Raji (cell line): ENCODE measurements around the gene IFT22.

Experiments
- POLR2A ChIP-seq: IDR thresholded peaks from 2 replicates; pipeline ENCODE4 v1.6.1; 2011; ENCODE audit warnings: low read depth, low read length, control low read depth; ENCODE audit not compliant: insufficient read depth

Gene IFT22

GRCh38 chr7:101328159-101328558 is 6.5 kb upstream of the IFT22 start:
- no peak for TF ChIP-seq POLR2A

GRCh38 chr7:101319401-101319800 is 2.2 kb downstream of the IFT22 start:
- TF ChIP-seq POLR2A: no peak

- TF ChIP-seq POLR2A: no peak
Measured at GRCh38 chr7:101315336-101315735, 6.3 kb downstream of the IFT22 start.

GRCh38 chr7:101308245-101309085 is 13.1 kb downstream of the IFT22 start:
- TF ChIP-seq POLR2A: no peak

DNA sequence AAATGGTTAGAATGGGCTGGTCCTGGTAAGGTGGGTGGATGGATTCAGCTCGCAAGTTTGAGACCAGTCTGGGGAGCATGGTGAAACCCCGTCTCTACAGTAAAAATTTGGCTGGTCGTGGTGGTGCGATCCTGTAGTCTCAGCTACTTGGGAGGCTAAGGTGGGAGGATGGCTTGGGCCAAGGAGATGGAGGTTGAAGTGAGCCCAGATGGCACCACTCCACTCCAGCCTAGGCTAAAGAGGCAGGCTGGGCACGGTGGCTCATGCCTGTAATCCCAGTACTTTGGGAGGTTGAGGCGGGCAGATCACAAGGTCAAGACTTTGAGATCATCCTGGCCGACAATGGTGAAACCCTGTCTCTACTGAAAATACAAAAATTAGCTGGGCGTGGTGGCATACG is 15.3 kb downstream of the IFT22 start:
- TF ChIP-seq POLR2A: no peak

DNA sequence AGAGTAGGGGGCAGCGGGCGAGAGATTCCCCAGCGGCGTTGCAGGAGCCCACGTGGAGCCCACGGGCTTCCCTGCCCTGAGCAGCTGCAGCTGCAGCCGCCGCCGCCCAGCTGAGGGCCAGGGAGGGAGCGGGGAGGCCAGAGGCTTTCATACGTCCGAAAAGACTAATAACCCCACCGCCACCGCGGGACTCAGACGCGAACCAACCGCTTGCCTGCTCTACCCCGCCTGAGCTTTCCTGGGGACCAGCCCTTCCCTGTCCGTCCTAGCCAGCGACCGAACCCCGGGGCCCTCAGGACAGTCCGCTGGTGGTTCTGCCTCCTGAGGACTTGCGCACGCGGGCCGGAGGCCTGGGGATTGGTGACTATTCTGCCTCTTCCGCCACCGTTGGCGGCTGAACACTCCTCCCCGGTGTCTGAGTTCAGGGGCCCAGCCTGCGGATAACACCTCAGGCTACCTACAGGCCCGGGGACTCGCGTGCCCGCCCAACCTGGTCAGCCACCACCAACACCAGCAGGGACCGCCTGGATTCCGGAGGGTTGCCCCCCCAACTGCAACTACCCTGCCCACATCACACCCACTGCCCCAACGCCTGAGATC is 18.4 kb downstream of the IFT22 start:
- no peak for TF ChIP-seq POLR2A

DNA sequence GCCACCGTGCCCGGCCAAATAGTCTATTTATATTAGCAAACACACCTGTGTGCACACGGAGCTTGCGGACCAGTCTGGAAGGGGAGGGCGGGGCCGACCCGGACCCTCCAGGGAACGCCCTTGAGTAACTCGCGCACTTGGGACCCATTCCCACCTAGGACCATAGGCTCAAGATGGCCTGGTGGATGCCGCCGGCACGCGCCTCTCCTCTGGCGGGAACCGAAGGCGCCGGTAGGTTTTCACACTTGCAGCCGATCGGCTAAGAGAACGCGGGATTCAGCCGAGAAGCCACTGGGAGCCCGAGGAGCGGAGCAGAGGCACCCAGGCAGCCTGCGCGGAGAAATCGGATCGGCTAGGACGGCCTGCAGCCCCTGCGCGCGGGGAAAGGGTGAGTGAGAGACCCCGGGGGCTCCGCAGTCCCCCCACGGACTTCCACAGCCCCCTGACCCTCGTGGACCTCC is 18.9 kb downstream of the IFT22 start:
- no peak for TF ChIP-seq POLR2A

DNA sequence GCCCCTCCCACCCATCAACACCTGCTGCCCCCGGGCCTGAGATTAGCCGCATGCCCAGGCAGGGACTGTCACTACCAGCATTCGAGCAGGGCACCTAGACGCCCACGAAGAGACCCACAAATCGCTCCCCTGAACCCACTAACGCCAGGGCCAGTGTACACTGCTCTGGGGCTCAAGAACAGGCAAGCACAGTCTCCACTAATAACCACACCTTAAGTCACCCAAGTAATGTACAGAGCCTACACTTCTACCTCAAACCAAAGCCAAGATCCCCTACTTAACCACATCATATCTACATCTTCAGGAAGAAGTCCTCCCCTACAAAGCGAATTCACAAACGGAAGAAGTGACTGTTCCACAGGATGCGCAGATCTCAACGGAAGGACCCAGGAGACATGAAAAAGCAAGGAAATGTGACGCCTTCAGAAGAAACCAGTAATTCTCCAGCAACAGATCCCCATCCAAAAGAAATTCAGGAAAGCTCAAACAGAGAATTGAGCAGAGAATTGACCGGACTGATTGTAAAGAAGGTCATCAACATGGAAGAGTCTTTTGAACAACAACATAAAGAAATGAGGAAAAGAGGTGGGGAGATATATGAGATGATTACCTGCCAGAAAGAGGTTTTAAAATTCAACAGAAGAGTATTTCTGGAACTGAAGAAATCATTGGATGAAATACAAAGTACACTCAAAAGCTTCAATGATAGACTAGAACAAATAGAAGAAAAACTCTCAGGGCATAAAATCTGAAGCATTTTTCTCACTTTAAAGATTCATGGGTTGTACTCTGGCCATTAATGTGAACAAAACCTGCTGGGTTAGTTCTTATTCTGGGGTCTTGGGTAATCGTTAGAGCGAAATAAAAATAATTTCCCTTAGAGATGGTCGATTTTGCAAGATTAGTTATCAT is 20.9 kb downstream of the IFT22 start:
- no peak for TF ChIP-seq POLR2A

- TF ChIP-seq POLR2A: no peak
Measured at GRCh38 chr7:101299511-101300464, 21.8 kb downstream of the IFT22 start.

- no peak for TF ChIP-seq POLR2A
Measured at GRCh38 chr7:101294832-101295121, 26.8 kb downstream of the IFT22 start.

DNA sequence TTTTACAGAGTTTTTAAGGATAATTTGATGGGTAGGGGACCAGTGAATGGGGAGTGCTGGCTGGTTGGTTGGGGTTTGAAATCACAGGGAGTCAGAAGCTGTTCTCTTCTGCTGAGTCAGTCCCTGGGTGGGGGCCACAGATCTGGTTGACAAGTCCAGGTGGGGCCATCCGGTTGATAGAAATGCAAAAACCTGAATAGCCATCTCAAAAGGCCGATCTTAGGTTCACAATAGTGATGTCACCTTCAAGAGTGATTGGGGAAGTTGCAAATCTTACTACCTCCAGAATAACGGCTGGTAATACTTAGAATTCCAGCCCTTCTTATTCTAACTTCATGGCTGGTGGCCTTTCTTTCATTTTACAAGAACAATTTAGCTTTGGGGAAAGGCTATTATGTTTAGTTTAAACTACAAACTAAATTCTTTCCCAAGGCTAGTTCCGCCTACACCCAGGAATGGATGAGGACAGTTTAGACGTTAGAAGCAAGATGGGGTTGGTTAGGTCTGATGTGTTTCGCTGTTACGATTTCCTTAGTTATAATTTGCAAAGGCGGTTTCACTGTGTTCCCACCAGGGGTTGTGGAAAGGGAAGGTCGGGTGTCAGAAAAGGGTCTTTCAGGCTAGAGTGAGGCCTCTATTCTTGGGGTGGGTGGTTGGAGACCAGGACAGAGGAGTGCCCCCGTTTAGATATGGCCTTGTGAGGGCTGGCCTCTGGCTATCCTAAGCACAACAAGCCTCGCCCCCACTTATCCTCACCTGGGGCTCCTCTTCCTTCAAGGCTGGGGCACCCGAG is 27.4 kb downstream of the IFT22 start:
- TF ChIP-seq POLR2A: no peak

GRCh38 chr7:101289687-101290086 is 31.9 kb downstream of the IFT22 start:
- TF ChIP-seq POLR2A: peak; percentile 49; the same call in 1 of the 2 replicates

DNA sequence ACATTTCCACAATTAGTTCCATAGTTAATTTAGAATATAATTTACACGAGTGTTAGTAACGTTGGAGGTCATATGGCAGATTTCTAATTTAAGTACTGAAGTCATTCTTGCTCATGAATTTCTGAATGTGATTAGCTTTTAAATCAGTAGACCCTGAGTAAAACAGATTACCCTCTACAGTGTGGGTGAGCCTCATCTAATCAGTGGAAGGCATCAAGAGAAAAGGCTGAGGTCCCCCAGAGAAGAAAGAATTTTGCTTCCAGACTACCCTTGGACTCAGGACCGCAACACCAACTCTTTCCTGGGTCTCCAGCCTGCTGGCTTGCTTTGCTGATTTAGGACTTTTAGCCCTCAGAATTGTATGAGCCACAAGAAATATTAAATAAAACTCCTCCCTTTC is 33.2 kb downstream of the IFT22 start:
- no peak for TF ChIP-seq POLR2A

DNA sequence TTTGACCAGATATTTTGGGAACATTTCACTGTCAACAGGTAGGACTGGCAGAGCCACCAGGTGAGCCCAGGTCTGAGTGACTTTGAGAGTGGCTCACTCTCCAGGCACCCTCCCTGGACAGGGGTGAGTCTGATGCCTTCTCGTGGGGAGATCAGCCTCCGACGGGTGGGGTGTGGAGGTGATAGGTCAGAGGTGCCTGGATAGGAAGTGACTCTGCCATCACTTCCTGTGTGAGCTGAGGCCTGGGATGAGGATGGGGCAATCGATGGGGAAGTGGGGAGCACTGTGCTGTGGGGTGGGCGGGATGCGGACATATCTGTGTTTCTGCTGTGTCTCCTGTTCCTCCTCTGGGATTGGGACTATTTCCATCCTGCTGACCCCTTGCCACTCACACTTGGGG is 34.6 kb downstream of the IFT22 start:
- TF ChIP-seq POLR2A: no peak
